T-helper 1 cell treated with Interleukin-12 subunit alpha and Interleukin-12 subunit beta and Interleukin-4 antibody, amounts not matched to agents 30 ng/mL and 1 ng/mL, for 36 hours (primary cell): ENCODE measurements around the gene LOX. TPM values are rescaled to one million over a fixed set of nuclear protein-coding genes. Genes with fewer than 3 reads are reported as not detected.

ENCODE experiments used
- intact Hi-C: fragments of 100-400 bp; cut with micrococcal nuclease; formaldehyde crosslinking; loops from one replicate; pipeline ENCODE4 v1.15.1; 2024
- total RNA-seq: library from RNA; stranded (reverse); gene quantifications from 2 replicates; pipeline ENCODE4 v1.2.3, GENCODE V29; 2022

The LOX gene
- not detected in 2 replicates for total RNA-seq

- intact Hi-C loops, result no loop called here
These were observed at the start of gene LOX for GRCh38 chr5:122078116-122079110. Gene LOX (minus strand): TSS chr5:122078259. CDS start chr5:122077985, 274 bp downstream.

GRCh38 chr5:122126756-122127321, 48.8 kb upstream of the LOX start:
- intact Hi-C loops, result no loop called here

GRCh38 chr5:122126177-122126755, 48.2 kb upstream of the LOX start:
- intact Hi-C loops, result no loop called here

- intact Hi-C loops, result no loop called here
These were observed 46.7 kb upstream of the LOX start for GRCh38 chr5:122124766-122125165.

GRCh38 chr5:122121479-122122465, 43.7 kb upstream of the LOX start:
- intact Hi-C loops, result no loop called here

GRCh38 chr5:122120957-122121356, 42.9 kb upstream of the LOX start:
- intact Hi-C loops, result no loop called here

- intact Hi-C loops, result no loop called here
These were observed 42.4 kb upstream of the LOX start for GRCh38 chr5:122120493-122120892.

GRCh38 chr5:122119205-122119604, 41.1 kb upstream of the LOX start:
- intact Hi-C loops, result no loop called here

GRCh38 chr5:122118356-122118948, 40.4 kb upstream of the LOX start:
- intact Hi-C loops, result no loop called here

- intact Hi-C loops, result no loop called here
These were observed 36.4 kb upstream of the LOX start for GRCh38 chr5:122114501-122114900.

- intact Hi-C loops, result no loop called here
These were observed 34.9 kb upstream of the LOX start for GRCh38 chr5:122112733-122113558.

- intact Hi-C loops, result no loop called here
These were observed 34.0 kb upstream of the LOX start for GRCh38 chr5:122112063-122112462.

GRCh38 chr5:122111460-122111859, 33.4 kb upstream of the LOX start:
- intact Hi-C loops, result no loop called here

GRCh38 chr5:122110987-122111386, 32.9 kb upstream of the LOX start:
- intact Hi-C loops, result no loop called here

GRCh38 chr5:122107016-122107415, 29.0 kb upstream of the LOX start:
- intact Hi-C loops, result no loop called here

- intact Hi-C loops, result no loop called here
These were observed 27.9 kb upstream of the LOX start for GRCh38 chr5:122105909-122106308.

- intact Hi-C loops, result loop anchor here (5.0 kb wide), 1 partner anchor 141 kb away; the partner anchor contains the start of gene SRFBP1
These were observed 24.8 kb upstream of the LOX start for GRCh38 chr5:122102825-122103224.

GRCh38 chr5:122101636-122102285, 23.7 kb upstream of the LOX start:
- intact Hi-C loops, result loop anchor here (5.0 kb wide), 1 partner anchor 139 kb away; the partner anchor contains the start of gene SRFBP1
